DMS79 (cell line): Measurements from ENCODE around the gene PGBD5.

Experiments
- DNase-seq: peaks from one replicate; lab custom pipeline; 2025; lab: John Stamatoyannopoulos, UW

The PGBD5 gene

GRCh38 chr1:230375147-230375546 is 51.0 kb downstream of the PGBD5 start:
- DNase-seq: no peak

- DNase-seq: no peak
Observed at GRCh38 chr1:230371923-230372703, 54.0 kb downstream of the PGBD5 start.

GRCh38 chr1:230370109-230370508 is 56.0 kb downstream of the PGBD5 start:
- DNase-seq: no peak

GRCh38 chr1:230368871-230369270 is 57.3 kb downstream of the PGBD5 start:
- no peak for DNase-seq

GRCh38 chr1:230368363-230368762 is 57.8 kb downstream of the PGBD5 start:
- DNase-seq: no peak

- DNase-seq: no peak
Observed at GRCh38 chr1:230366504-230366915, 59.6 kb downstream of the PGBD5 start.

- no peak for DNase-seq
Observed at GRCh38 chr1:230365723-230366307, 60.3 kb downstream of the PGBD5 start.

- DNase-seq: no peak
Observed at GRCh38 chr1:230362949-230363348, 63.2 kb downstream of the PGBD5 start.

GRCh38 chr1:230361941-230362340 is 64.2 kb downstream of the PGBD5 start:
- DNase-seq: no peak

- no peak for DNase-seq
Observed at GRCh38 chr1:230359992-230360668, 66.0 kb downstream of the PGBD5 start.

- no peak for DNase-seq
Observed at GRCh38 chr1:230356869-230357794, 69.0 kb downstream of the PGBD5 start.

- no peak for DNase-seq
Observed at GRCh38 chr1:230356190-230356589, 69.9 kb downstream of the PGBD5 start.

- no peak for DNase-seq
Observed at GRCh38 chr1:230355594-230355993, 70.5 kb downstream of the PGBD5 start.

GRCh38 chr1:230355128-230355527 is 71.0 kb downstream of the PGBD5 start:
- no peak for DNase-seq

- DNase-seq: no peak
Observed at GRCh38 chr1:230354005-230354404, 72.1 kb downstream of the PGBD5 start.

- no peak for DNase-seq
Observed at GRCh38 chr1:230352537-230352936, 73.6 kb downstream of the PGBD5 start.

GRCh38 chr1:230351983-230352382 is 74.1 kb downstream of the PGBD5 start:
- DNase-seq: no peak

GRCh38 chr1:230351514-230351913 is 74.6 kb downstream of the PGBD5 start:
- no peak for DNase-seq

GRCh38 chr1:230350208-230350921 is 75.8 kb downstream of the PGBD5 start:
- DNase-seq: no peak

GRCh38 chr1:230349020-230349393 is 77.1 kb downstream of the PGBD5 start:
- DNase-seq: no peak

GRCh38 chr1:230348386-230349019 is 77.6 kb downstream of the PGBD5 start:
- DNase-seq: no peak
